ENCODE data around the gene AKR1B1.

AKR1B1 gene

DNA sequence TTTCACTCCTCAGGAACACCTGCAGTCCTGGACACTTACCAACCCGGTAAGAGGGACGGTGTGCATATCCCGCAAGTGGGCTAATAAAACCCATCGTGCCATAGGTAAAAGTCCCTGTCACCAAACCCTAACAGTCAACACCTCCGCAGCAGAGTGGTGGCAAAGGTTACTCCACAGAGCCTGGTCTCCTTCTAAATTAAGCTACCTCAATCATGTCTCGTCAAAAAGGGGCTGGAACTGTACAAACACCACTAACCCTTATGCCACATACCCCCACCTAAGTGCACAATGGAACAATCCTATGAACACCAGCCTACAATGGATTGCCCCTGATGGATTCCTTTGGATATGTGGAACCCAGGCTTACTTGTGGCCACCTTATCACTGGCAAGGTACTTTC, 9.6 kb upstream of the AKR1B1 start:
- no peak for FAIRE-seq

DNA sequence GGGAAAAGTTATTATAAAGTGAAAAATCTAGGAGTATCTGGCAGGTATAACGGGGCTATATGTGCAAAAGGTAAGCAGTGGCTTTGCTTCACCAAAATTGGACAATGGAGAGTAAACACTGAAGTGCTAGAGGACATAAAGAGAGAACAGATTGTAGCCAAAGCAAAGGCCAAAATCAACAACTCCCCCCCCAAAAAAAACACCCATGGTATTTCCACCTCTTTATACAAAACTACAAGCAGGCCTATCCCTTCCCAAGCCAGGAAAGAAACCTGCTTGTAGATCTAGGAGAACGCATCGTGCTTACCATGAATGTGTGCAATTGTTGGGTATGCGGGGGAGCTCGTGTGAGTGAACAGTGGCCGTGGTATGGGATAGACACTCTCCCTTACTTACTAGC, 9.2 kb upstream of the AKR1B1 start:
- FAIRE-seq, result no peak

DNA sequence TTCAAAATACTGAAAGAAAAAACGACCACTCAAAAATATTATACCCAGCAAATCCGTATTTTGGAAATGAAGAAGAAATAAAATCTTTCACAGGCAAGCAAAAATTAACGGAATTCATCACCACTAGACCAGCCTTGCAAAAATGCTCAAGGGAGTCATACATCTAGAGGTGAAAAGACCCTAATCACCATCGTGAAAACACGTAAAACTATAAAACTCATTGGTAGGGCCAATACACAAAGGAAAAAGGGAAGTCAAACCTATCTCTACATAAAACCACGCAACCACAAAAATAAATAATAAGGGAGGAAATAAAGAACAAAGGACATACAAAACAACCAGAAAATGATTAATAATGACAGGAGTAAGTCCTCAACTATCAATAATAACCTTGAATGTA, 6.6 kb upstream of the AKR1B1 start:
- FAIRE-seq, result no peak

DNA sequence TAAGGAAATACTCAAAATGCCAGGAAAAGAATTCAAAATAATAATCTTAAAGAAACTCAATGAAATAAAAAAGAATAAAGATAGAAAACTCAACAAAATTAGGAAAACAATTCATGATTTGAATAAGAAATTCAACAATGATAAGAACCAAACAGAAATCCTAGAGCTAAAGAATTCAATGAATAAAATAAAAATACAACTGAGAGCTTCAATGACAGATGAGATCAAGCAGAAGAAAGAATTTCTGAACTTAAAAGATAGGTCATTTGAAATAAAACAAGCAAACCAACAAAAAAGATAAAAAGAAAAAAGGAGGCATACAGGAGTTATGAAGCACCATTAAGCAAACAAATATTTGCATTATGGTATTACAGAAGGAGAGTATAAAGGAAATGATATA, 5.6 kb upstream of the AKR1B1 start:
- FAIRE-seq, result no peak

DNA sequence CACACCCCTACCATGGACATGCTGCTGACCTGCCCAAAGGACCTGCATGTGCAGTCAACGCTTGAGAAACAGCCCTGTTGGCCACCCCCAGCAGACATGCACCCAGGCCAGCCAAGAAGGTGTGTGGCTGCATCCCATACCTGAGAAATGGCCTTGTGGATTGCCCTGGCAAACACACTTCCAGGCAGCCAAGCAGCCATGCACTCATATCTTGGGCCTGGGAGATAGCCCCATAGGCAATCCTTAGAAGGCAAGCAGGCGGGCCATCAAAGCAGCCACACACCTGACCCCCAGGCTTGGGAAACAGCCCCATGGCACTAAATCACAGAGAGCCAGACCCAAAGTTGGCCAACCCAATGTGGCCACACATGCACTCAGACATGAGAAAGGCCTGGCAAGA, 4.9 kb upstream of the AKR1B1 start:
- FAIRE-seq, result no peak

DNA sequence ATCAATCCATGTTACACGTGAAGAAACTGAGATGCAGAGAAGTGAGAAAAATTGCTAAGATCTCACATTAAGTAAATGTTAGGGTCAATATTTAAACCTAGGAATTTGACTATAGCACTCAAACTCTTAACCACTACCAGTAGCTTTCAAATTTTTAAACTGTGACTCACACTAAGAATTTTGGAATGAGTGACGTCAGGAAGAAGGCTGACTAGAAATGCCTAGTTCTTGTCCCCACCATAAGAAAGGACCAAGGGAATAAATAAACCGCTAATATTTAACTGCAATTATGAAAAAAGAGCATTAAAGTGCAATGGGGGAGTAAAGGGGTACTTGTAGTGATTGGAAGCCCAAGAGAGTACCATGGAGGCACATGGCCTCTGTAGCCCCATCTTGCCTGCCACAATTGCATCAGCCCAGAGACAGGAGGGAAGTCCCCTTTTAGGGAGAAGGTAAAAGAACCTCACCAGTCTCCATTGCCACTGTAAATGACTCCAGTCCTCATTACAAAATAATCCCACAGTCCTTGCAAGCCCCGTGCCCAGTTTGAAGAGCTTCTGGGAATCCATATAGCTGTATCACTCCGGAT, 3.5 kb upstream of the AKR1B1 start:
- FAIRE-seq, result no peak

DNA sequence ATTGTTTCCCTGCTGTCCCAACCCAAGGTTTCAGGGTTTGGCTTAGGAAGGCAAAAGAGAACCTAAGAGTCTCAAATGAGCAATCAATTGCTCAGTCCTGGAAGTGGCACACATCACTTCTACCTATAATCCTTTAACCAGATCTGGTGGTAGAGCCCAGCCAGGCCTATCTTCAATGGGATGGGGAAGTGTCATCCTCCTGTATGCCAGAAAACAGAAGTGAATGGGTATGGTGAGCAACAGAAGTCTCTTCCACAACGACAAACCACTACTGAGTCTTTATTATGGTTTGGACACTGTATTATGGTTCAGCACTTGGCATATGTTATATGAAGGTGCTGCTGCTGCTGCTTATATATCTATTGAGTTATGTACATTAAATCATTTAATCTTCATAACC, 3.0 kb upstream of the AKR1B1 start:
- FAIRE-seq, result no peak

DNA sequence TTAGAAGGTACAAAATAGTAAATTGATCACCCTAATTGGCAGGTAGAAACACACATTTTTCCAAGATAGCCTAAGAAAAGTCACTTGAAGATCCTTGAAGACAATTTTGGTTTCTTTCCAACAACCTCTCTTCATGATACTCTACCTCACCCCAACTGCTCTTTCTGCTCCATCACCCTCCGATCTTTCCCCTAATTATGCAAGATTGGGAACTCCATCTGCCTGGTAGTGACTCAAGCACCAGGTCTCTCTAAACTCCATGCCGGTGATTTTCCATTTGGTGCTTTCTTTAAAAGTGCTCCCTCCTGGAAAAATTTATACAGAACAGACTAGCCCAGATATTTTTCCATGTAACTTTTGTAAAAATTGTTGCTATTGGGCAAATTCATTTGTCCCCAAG, 1.1 kb upstream of the AKR1B1 start:
- no peak for FAIRE-seq

DNA sequence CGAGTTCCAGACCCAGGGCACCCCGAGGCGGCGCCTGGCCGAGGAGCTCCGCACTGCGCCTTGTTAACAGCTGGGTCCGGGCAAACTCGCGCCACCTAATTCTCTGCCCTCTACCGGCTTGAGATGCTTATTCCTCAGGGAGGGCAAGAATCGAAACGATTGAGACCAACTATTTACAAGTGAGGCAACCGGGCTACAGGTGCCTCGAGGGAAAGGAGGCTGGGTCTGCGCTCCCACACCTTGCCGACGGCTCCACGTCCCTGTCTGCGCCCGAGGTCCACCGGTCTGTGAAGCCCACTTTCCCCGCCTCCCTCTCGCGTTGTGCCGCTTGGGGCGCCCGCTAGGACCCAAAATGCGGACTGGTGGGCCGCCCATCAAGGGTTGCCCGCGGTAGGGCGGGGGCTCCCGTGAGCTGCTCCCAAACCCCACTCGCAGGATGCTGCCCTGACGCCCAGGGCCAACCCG, 527 bp downstream of the AKR1B1 start:
- no peak for FAIRE-seq

DNA sequence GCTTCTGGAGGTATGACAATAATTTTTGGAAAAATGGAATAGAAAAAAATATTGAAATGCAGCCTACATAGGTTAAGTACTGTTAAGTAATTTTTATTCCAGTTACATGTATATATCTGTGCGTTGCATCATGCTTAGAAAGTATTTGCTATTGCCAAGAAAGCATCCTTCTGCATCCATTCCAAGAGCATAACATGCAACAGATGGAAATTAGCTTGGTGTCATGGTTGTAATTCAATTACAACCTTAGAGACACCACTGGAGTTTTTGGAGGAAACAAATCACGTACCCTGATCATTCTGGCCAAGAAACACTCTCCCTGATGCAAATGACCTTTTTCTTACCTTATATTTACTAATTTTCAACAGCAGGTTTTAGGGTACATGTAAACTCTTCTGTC, 1.7 kb downstream of the AKR1B1 start:
- FAIRE-seq, result no peak

DNA sequence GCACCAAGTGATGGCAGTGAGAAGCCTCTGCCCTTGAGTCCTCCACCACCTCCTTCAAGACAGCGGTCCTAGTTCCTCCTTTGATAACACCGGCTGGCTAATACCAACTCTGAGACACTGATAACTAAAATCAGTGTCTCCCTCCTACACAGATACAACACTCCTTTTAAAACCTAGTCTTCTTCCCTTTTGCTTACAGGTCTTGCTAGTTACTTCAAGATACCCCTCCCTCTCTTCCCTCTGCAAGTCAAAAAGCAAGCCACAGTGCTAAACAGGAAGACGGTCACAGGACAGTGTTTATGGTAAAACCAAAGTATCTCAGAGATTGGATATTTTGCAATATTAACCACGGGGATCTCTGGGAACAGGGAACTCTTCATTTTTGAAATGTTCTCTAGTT, 4.6 kb downstream of the AKR1B1 start:
- FAIRE-seq, result no peak

DNA sequence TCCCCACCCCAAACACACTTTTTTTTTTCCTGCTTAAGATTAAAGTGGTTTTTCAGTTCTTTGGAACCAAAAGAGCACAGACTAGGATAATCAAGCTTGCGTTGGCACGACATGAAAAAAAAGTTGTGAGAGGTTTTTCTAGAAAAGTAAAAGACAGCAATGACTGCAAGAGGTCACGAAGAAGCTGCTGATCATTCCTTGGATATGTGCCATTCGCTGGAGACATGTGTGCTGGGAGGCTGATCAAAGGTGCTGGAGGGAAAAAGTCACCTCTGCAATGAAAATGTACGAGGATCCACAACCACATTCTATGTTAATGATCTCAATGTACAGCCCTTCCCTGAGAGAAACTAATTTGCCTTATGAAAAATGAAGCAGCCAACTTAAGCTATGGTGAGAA, 5.4 kb downstream of the AKR1B1 start:
- no peak for FAIRE-seq

DNA sequence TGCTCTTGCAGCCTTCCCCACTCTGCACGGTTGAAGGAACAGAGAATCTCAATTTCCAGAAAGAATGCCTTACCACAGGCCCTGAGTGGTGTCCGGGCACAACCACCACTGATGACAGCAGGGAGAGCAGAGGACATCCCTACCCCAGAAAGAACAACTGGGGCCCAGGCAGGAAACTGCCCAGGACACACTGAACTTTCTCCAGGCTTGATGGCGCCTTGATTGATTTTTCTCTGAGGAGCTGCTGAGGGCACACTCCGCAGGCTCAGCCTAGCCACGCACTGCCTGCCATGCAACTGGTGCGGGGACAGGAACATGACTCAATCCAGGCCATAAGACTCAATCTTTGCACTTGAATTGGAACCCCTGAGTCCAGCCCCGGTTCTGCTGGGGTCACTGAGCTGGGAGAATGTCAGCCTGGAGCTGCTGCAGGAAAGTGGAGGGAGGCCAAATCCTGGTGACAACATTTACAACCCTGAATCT, 5.9 kb downstream of the AKR1B1 start:
- FAIRE-seq, result no peak

DNA sequence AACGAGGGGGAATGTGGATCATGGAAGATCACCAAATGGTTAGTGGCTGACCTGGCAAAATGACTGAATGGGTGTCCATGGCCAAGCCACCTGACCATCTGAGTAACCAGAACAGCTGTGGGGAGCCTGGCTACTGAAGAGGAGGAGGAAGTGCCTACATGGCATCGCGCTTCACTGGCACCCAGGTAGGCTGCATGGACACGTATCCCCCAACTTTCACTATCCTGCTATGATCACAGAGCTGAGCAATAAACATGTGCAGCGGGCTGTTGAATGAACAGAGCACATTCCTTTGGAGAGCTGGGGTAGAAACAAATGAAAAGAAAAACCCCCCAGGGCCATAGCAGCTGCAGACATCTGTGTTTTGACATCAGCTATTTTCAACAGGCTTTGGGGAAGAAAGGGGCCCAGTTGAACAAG, 6.5 kb downstream of the AKR1B1 start:
- no peak for FAIRE-seq

DNA sequence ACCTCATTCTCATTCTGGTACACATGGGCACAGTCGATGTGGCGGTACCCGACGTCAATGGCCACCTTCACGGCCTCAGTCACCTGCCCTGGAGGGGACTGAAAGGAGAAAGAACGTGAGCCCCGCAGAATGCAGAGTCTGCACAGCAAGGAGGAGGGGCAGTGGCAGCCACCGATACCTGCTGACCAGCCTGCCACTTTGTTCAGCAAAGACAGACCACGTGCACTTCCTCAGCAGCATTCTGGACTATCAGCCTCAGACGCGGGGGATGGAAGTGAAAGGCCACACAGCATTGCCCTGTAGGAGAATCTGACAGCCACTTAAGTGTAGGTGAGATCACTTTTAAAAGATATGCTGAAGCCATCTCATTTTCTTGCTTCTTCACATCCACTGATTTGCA, 7.2 kb downstream of the AKR1B1 start:
- no peak for FAIRE-seq

DNA sequence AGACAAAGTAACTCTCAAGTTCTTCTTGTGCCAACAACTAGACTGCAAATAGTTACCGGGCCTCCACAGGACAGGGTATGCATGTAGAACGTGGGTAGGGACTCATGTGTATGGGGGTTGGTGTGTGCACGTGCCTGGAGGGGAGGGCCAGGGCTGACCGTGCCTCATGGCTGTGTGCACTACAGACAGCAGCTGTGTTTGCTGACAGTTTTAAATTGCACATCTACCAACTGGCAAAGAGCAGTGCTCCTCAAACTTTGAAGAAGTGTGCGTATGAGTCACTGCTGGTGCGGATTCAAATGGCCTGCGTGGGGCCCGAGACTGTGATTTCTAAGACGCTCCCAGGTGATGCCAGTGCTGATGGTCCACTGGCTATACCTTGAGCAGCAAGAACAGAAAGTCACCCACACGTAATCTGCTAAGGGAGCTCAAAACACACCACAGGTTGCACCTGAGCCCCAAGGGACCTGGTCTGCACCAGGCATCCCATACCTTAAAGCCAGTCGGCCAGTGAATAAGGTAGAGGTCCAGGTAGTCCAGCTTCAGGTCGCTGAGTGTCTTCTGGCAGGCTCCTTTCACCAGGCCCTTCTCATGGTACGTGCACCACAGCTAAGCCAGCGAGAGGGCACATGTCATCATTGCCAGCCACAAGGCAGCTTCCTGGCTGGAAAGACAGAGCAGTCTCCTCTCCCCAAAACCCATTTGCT, 8.5 kb downstream of the AKR1B1 start:
- FAIRE-seq, result no peak

DNA sequence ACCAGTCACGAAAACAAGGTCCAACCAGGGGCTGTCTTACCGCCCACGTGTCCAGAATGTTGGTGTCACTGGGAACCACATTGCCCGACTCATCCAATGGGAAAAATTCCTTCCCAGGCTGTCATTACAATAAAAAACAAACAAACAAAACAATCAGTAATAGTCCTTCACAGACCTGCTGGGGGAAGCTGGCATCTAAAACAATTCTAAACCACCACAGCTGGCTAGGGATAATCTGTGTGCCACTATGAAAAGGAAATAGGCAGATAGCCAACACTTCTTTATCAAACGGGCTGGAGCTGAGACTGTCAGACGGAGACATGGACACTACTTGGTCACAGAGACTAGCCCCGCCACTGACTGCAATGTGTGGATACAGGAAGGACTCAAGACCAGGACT, 9.2 kb downstream of the AKR1B1 start:
- FAIRE-seq, result no peak

DNA sequence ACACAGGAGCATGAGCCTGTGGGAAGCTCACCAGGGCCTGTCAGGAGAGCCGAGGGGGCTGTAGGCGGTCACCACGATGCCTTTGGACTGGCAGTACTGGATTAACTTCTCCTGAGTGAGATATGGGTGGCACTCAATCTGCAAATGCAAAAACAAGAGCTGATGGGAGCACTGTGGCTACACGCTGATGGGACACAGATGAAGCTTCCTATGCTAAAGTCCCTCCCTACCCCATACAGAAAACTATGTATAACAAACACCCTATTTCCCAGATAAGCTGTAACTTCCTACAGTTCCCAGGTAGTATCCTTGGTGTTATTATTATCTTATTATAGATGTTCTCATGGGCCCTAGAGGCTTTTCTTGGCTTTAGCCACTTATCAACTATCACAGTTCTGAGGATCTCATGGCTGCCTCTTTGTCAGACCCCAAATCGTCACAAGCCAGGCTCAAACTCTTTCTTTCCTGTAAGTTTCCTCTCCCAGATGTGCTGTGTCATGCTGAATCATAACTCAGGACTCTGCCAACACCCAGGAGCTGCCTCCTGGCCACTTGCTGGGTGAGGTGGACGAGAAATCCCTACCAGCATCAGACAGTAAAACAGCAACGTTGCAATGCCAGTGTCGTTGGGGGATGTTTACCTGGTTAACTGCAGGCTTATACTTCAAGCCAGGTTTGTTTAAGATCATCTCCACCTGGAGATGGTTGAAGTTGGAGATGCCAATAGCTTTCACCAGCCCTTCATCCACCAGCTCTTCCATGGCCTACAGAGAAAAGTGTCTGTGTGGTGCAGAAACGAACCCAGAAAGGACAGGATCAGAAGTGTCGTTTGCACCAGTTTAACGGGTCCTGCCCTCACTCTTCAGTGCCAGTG, 10.3 kb downstream of the AKR1B1 start:
- FAIRE-seq, result no peak

DNA sequence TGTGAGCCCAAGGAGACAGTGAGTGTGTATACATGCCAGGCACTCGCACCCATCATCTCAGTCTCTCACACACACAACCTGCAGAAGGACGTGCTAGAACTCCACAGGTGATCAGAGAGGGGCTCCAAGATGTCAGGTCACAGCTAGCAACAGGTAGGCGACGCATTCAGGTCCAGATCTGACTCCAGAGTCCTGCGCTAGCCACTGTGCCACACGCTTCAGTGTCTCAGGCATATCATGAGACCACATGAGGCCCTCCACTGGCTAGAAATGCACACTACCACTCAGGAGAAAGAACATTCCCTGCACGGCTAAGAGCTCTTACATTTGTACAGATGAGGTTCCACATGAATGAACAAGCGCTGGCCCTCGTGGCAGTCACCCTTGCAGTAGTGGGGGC, 11.5 kb downstream of the AKR1B1 start:
- FAIRE-seq, result no peak

DNA sequence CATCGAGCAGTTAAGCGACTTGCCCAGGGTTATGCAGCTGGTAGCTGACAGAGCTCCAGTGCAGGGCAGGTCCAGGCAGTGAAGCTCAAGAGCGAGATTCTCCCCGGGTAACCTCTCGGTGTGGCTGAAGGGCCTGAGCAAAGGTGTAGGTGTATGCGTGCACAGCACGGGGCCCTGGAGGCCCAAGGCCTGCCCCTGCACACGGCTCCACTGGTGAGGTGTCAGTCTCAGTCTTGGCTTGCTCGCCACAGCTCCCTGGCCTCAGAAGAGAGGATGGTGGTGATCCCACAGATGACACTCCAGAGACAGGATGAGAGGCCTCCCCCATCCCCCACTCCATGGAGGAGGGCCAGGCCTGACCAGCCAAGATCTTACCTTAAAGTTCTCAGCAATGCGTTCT, 12.0 kb downstream of the AKR1B1 start:
- FAIRE-seq, result no peak

DNA sequence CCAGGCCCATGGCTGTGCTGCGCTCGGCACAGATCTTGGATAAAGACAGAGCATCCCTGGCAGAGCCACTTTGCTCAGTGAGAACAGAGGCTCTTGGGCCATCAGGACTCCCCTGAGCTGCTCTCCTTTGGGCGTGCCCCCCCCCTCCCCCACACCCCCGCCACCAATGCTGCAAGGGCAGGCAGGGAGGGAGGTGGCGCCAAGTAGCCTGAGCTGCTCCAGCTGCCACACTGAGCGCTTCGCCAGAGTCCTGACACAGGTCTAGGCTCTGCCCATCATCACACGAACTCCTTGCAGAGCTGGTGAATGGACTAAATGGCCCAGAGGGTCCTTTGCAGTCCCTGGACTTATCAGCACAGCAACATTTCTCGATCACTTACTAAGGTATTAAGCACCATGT, 12.5 kb downstream of the AKR1B1 start:
- FAIRE-seq, result no peak

DNA sequence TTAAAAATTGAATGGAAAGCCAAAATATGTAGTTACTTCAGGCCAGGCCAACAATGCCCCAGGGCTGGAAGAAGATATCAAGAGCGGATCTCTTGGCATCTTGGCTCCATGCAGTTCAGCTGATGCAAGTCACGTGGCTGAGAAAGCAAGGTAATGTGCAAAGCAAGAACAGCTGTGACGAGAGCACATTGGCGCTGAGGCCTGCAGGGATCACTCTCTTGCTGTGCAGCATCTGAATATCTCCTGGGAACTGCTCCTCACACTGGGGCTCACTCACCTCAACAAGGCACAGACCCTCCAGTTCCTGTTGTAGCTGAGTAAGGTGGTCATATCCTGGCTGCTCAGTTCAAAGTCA, 14.0 kb downstream of the AKR1B1 start:
- FAIRE-seq, result no peak

DNA sequence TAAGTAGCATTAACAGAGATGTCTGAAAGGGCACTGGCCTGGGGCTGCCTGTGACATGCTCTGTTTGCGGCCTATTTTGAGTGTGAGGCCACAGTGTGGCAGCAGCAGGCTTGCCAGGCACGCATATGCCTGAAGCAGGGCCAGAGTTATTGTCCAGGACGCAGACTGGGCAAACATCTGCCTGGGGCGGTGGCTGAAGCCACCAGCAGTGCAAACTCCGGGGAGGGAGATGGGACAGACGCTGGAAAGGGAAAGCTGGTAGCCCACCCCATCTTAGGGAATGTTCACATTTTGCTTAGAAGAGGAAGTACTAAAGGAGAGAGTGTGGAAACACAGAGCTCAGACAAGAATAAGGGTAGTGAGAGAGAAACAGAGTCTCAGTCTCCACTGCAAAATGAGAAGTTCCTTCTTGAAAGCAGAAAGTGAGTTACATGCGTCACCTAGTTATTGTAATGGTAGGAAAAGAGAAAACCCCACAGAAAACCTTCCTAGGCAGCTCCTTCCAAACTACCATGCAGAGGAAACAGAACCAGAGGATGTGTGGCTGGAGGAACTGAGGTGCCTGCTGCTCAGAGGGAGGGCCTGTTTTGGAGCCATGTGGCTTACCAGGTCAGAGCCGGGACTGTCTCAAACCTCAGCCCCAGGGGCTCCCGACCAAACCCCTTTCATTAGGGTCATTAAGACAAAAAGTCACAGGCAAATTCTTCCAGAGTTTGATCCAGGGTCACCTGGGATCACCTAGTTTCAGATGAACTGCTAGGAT, 14.5 kb downstream of the AKR1B1 start:
- FAIRE-seq, result no peak
